ENCODE measurements around the gene DCAKD.

The DCAKD gene, protein sequence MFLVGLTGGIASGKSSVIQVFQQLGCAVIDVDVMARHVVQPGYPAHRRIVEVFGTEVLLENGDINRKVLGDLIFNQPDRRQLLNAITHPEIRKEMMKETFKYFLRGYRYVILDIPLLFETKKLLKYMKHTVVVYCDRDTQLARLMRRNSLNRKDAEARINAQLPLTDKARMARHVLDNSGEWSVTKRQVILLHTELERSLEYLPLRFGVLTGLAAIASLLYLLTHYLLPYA

DNA sequence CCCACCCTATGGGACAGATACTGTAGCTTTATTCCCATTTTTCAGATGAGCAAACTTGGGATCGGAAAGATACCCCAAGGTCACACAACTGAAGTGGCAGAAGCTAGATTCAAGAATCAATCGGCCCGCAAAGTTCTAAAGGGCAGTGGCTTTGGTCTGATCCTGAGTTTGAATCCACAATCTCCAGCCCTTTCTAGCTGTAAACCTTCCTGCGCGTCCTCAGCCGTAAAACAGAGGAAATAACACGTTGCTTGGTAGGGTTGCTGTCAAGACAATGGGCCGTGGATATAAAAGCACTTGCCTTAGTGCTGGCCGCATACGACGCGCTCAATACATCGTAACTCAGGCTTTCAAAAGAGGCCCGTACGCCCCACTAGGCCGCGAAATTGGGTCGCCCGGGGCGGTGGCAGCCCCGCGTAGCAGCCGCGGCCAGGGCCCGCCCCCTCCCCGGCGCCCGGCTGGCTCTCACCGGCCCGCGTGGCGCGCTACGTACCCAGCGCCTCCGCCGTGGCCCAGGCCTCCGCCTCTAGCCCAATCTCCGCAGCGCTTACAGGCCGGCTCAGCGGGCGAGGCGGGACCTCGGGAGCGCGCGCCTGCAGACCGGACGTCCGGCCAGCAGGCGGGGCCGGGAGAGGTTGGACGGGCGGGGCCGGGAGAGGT, at the start of gene DCAKD:
Gene DCAKD, minus strand, starts transcription at position 573 of the 660 bp plus-strand sequence. CDS start 16,747 bp downstream, outside the sequence.
- DNase-seq = peak; percentile 48 to 60

DNA sequence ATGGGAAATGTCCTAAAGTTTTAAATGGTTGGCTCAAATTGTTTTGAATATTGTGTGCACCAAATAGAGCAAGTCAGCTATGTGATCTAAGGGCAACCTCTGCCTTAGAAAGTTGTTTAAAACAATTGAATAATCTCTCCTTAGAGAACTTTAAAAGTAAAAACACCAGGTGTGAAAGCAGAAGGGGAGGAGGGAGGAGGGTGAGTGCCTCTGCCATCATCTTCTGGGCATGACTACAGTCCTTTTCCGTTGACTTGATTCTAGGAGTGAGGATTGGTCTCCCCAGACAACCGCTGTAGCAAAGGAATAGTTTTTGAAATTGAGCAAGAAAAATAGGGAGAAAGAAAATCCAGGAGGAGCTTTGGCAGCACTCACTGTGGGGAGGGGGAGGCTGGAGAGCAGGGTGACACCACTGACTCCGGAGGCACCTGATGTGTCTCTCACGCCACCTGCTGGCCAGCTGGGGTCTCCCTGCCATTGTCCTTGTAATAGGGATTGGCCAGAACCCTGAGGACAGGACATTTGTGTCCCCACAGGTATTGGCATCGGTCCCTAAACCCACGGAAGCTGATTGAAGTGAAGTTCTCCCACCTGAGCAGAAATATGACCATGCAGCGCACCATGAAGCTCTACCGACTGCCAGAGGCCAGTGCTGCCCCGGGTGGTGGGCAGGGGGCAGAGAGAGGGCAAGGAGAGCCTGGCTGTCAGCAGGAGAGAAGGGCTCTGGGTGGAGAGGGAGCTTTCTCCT, 47.6 kb upstream of the DCAKD start:
- DNase-seq = peak; percentile 38 to 87

DNA sequence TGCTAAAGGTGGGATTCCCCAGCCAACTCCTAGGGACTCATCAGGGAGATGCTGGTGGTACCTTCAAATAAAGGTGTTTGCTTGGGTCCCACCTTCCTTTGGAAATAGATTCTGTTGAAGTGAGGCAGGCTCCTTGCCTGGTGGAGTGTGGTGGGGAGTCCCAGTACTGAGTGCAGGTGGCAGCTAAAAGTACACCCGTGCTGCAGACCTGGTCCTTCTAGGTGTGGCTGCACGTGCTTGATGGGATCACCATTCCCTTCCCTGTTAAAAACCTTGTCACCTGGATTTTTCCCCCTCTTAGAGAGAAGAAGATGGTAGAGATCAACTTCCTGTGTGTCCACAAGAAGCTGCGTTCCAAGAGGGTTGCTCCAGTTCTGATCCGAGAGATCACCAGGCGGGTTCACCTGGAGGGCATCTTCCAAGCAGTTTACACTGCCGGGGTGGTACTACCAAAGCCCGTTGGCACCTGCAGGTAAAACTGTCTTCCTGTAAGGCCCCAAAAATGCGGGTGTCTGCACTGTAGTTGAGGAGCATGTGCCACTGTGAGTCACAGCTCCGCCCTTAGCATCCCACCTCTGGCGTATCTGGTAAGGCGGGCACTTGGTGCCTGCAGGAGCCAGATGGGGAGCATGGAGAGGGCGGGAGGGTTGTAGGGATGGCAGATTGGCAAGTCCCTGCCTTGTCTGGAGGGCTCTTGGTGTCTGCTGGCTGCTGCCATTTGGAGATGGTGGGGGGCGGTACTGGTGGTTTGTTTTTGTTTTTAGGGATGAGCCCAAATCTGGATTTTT, 46.8 kb upstream of the DCAKD start:
- no peak for DNase-seq

DNA sequence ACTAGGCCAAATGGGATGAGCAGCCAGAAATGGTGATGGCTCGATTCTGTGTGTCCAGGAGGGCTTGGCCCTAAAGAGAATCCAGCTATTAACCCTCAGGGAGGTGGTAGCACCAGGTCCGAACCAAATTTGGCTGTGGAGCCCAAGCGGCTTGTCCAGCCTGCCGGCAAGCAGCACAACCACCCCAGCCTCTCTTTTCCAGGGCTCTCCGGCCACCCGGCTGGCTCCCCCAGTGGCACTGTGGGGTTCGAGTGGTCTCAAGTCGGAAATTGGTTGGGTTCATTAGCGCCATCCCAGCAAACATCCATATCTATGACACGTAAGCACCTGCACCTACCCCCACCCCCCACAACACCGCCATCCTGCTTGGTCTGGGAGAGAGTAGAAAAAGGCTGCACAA, 45.5 kb upstream of the DCAKD start:
- DNase-seq = no peak

DNA sequence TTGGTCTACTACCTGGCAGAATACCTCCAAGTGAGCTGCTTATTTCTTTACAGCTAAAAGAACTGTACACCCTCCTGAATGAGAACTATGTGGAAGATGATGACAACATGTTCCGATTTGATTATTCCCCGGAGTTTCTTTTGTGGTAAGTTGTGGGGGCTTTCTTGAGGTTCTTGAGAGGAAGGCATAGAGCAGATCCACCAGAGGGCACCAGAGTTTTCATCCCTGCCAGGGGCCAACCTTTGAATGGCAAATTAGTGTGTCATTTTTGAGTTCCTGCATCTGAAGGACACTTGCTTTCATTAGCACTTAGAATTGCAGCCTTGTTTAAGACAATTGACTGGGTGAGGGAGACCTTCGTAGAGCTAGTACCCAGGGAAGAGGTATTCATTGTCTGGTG, 44.7 kb upstream of the DCAKD start:
- DNase-seq = no peak

DNA sequence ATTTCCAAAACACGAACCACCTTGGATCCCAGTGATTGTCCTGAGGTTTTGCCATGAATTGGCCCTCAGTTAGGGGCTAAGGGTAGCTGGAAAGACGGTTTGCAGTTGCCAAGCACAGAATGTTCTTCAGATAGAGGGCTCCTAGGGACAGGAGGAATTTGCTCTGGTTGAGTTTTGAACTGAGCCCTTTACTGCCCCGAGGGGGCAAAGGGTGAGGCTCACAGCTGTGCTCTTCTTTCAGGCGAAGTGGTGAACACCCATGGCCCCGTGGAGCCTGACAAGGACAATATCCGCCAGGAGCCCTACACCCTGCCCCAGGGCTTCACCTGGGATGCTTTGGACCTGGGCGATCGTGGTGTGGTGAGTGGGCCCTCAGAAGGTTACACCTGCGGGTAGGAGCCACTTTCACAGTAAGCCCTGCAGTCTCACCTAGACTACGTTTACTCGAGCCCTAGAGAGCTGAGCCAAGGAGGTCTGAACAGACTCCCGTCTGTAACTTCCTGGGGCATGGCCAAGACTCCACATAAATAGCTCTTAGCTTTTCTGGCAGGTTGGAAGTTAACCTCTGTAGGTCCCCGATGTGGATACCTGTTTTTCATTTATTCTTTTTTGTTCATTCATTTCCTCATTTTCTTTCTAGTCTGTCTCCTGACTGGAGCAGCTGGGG, 42.1 kb upstream of the DCAKD start:
- no peak for DNase-seq

DNA sequence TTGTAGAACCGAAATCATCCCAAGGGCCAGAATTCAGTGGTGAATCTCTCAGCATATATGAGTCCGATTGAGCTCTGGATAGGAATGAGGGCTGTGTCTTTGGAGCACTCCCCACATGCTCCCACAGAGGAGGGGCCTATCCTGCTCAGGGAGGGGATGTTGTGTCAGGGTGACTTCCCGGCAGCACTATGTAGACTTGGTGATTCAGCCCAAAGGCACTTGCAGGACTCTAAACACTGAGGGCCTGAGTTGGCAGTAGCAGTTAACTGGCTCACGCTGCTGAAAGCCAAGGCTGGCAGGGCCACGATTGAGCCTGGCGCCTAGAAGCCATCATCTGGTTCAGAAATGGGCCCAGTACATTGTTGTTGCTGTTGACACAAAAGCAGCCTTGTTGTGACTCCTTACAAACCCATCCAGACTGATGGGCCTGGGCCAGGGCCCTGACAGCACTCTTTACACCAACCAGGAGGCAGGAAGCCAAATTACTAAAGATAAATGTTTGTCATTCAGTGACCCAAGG, 41.5 kb upstream of the DCAKD start:
- no peak for DNase-seq

DNA sequence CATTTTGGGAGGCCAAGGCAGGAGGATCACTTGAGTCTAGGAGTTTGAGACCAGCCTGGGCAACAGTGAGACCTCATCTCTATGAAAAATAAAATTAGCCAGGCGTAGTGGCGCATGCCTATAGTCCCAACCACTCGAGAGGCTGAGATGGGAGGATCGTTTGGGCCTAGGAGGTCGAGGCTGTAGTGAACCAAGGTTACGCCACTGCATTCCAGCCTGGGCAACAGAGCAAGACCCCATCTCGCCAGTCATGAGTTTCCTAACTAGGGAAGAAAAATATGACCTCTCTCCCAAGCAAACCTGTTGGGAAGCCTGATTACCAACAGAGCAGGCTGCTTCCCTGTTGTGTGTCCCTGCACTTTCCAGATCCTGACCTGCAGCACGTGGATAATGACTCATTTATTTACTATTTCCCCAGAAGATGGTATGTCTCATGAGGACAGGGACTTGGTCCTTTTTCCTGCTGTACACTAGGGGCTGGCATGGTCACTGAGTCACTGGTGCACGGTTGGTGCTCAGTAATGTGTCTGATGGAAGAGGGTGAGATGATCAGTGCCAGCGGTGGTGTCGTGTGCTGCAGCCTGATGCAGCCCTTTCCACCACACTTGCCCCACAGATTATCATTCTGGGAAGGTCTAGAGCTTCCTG, 40.5 kb upstream of the DCAKD start:
- no peak for DNase-seq

DNA sequence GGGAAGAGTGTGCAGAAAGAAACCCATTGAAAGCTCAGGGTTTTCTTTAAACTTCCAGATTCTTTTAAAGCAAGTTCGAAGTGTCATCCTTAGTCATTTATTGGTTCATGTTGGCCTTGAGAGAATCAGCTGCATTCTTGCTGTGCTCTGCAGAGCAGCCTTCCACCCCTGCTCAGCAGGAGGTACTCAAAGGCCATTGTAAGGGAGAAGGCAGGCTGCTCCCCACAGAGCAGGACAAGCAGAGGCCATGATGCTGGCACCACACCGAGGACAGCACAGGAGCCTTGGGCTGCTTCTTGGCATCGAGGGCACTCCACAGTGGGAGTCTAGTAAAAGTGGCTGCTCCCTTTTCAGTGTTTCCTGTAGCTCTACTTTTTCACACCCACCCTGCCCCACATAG, 39.3 kb upstream of the DCAKD start:
- DNase-seq = no peak

DNA sequence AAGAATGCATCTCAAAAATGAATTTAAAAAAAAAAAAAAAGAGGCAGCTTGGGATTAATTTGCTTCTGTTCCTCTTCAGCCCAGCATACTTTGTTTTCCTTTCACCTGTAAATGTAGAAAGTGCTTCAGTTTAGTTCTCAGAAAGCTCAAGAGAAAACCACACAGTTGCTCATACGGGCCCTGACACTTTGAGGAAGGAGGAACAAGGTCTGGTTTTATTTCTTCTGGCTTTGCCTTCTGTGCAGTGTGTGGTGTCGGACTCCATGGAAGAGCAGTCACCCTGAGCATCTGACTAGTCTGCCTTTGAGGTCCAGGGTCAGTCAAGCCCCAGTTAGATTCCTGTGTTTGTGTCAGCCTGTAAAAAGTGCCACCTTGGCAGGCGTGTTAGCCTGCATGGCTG, 37.3 kb upstream of the DCAKD start:
- DNase-seq = no peak

DNA sequence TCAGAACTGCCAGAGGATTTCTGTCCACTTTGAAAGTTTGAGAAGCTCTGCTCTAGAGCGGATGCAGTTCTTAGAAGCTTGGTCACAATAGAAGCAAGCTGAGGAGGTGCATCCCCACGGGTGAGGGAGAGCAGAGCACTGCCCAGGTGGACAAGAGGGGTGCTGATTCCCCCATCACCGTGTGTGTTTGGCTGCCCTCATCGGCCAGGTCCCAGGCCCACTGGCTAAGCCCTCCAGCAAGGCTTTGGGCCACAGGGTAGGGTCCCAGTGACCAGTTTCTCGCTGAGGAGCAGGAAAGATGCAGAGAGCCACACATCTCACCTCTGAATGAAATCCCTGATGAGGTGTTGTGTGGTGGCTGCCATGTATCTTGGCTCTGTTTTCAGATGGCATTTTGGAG, 36.5 kb upstream of the DCAKD start:
- no peak for DNase-seq

DNA sequence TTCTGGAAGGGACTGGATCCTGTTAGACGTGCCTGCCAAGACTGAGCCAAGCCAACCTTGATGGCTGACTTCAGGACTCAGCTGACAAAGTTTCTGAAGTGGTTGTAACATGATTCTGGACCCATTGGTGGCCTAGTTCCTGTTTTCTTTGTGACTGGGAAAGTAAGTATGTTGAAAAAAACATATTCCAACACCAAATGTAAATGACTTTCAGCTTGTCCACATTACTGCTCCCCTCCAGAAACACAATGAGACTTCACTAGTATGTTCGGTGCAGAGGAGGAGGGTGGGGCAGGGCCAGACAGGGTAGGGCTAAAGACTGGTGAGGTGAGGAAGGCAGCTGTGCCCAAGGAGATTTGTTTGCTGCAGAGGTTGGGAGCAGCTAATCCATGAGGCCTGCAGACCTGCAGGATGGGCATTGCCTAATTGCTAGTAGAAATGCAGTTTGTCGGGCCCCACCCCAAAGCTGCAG, 36.1 kb upstream of the DCAKD start:
- DNase-seq = no peak

DNA sequence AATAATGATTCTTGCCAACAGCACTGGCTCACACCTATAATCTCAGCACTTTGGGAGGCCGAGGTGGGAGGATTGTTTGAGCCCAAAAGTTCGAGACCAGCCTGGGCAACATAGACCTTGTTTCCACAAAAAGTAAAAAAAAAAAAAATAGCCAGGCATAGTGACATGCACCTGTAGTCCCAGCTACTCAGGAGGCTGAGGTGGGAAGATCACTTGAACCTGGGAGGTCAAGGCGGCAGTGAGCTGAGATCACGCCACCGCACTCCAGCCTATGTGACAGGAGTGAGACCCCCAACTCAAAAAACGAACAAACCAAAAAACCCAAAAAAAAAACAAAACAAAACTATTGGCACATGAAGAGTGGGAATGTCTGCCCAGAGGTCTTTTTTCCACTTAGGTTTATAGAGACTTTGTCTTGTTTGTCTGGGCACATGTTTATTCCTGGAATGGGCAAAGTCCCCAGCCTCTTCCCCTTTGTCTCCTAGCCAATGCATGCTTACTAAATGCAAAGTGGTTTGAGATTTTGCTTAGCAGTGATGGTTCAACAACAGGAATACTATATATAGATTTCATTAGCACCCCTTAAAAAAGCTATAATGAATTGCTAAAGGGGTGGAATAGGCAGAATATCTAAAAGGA, 35.6 kb upstream of the DCAKD start:
- DNase-seq = no peak

DNA sequence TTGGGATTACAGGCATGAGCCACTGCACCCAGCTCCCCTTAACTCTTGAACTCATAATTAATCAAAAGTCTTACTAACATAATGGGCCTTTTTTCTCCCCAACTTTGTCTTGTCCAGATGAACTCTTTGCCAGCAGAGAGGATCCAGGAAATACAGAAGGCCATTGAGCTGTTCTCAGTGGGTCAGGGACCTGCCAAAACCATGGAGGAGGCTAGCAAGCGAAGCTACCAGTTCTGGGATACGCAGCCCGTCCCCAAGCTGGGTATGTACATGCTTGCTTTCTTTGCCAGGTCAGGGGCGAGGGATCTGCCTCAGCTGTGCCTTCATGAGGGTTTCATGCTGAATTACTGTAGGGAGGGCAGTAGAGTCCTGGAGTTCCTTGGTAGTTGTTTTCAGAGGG, 35.0 kb upstream of the DCAKD start:
- no peak for DNase-seq

DNA sequence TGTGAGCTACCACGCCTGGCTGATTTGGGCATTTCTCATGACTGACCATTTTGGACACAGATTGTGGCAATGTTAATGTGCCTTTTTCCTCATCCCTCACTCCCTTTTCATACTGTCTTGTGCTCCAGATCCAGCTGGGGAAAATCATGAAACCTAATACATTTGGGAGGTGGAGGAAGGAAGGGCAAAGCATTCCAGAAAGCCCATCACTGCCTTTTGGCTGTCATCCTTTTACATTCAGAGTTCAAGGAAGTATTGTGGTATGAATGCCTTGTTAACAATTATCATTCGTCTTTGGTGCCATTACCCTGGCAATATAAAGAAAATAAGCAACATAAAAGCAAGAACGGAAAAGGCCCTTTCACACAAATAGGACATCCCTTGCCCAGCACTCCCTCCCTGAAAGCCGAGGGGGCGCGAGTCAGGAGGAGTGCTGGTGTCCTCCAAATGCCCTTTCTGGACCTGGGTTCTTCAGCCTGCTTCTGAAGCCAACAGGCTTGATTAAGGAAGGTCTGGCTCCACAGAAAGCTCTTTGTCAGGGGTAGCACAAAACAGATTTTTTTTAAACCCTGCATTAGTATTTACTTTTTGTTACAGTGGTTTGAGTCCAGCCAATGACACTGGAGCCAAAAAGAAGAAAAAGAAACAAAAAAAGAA, 29.7 kb upstream of the DCAKD start:
- no peak for DNase-seq

DNA sequence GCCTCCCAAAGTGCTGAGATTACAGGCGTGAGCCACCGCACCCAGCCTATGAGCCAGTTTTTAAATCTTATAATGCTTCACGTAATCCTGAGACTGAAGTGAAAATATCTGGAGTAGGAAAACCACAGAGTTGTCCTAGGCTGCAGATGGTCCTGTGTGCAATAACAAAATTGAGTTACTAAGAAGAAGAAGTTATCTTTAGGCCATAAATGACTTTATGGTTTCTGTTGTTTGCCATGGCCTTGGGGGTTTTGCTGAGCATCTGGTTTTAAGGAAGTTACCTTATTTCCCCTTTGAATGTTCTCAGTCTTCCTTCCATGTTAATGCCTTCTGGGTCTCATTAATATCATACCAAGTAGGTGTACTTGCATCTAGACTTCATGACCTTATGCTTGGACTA, 26.2 kb upstream of the DCAKD start:
- DNase-seq = no peak

DNA sequence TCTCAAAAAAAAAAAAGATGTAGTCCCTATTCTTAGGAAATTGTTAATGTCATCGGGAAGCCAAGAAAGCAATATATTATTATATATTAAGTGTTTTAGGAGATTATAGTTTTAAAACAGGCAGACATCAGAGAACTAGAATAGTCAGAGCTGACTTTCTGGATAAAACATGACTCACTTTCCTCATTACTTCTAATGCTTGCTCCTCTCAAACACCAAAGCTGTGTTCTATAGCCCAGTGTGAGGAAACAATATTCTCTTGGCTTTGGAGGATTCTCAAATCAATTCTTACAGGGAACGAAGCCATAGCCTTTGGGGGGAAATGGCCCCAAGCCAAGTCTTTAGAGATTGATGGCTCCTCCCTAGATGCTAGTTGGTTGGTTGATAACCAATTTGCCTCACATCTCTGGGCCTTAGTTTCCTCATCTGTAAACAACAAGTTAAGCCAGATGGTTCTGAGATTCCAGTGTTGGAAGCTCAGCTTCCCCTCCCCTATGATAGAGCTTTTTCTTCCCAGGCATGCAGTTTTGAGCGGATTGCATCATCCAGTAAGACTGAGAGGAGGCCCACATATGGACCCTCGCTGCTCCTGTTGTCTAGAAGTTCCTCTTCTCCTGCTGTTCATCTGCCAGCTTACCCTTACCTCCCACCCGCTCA, 22.1 kb upstream of the DCAKD start:
- DNase-seq = no peak

DNA sequence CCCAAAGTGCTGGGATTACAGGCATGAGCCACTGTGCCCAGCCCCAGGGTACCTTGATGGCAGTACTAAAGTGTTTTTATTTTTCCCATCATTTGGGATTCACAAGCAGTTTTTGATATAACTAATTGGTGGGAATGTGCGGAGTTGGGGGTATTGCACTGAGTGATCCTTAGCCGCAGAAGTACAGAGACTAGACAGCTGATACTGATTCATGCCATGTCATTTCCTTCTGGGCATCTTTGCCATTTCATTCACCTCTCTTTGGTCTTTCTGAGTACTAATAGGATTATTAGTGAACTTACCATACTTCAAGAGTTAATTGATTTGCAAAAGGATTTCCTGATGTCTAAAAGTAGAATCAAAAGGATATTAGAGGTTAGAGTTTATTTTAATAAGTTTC, 19.4 kb upstream of the DCAKD start:
- no peak for DNase-seq

DNA sequence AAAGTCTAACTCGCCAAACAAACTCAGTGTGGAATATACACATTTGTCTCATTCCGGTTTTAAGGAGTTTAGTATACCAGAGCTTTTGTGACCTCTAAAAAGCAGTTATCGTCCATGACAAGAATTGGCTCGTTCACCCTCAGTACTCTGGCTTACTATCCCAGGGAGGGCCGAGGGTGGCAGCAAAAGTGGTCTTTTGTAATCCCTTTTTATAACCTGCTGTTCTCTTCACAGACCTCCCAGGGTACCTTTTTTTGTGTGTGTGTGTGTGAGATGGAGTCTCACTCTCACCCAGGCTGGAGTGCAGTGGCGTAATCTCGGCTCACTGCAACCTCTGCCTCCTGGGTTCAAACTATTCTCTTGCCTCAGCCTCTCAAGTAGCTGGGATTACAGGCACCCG, 18.6 kb upstream of the DCAKD start:
- no peak for DNase-seq

DNA sequence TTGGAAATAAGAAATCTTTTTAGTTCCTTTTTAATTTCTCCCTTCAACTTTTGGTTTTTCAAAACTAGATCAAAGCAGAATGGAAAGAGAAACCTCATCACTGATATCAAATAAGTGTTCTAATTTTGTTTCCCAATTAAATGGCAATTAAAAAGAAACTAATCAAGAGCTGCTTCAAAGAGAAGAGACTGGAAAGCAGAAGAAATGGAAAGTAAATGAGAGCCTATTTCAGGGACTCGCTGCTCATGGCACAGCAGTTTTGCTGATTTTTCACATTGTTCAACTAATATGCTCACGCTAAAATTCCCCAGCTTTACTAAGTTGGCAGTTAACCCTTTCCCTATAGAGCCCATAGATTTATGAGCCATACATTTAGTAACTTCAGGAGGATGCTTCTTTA, 16.2 kb upstream of the DCAKD start:
- DNase-seq = no peak
